ENCODE data around the gene MAGEB4. TPM values are rescaled to one million over a fixed set of nuclear protein-coding genes. Genes with fewer than 3 reads are reported as not detected.

Gene MAGEB4
- not detected in 2 replicates for total RNA-seq

GRCh38 chrX:30241724-30242415 lies at the start of gene MAGEB4:
Gene MAGEB4, plus strand, starts transcription at chrX:30242000. Its CDS starts 136 bp downstream, at chrX:30242136.

GRCh38 chrX:30215357-30215843 lies 26.4 kb upstream of the MAGEB4 start, which contains the start of gene MAGEB2:
Gene MAGEB2, plus strand, starts transcription at chrX:30215563. Its CDS starts 3,018 bp downstream, at chrX:30218581.

GRCh38 chrX:30230395-30230794 lies 11.4 kb upstream of the MAGEB4 start, which contains the start of gene MAGEB3:
Gene MAGEB3, plus strand, starts transcription at chrX:30230657. Its CDS starts 5,268 bp downstream, at chrX:30235925.

GRCh38 chrX:30246769-30247489 lies 5.1 kb downstream of the MAGEB4 start, which contains the start of gene MAGEB1:
Gene MAGEB1, plus strand, starts transcription at chrX:30247146. Its CDS starts 3,348 bp downstream, at chrX:30250494.

Other genes starting within 250 kb of the MAGEB4 start
- not detected in 2 replicates for gene MAGEB2, start 26.4 kb upstream of the MAGEB4 start, total RNA-seq
- gene MAGEB3, start 11.3 kb upstream of the MAGEB4 start, total RNA-seq = not detected in 2 replicates
- not detected in 2 replicates for gene MAGEB1, start 5.1 kb downstream of the MAGEB4 start, total RNA-seq
- gene NR0B1, start 67.4 kb downstream of the MAGEB4 start, total RNA-seq = 0.58 and 4.1 TPM in 2 replicates

Data from smooth muscle cell of trachea (primary cell).